A673 (cell line): Measurements from ENCODE around the gene UBE2K.

Source experiments
- CTCF ChIP-seq: fragments of 300-800, 200-600 bp; sonication (generic); conservative IDR thresholded peaks from 2 replicates; pipeline ENCODE4 v1.5.1; 2017; ENCODE audit warnings: low read depth, mild to moderate bottlenecking, antibody characterized with exemption, low read length, moderate library complexity, mixed read lengths
- EZH2 ChIP-seq: fragments of 200-600 bp; sonication (generic); IDR thresholded peaks from 2 replicates; pipeline ENCODE4 v1.6.1; 2017; ENCODE audit warnings: borderline replicate concordance, low read depth, mild to moderate bottlenecking, mixed read lengths, antibody characterized with exemption, low read length; ENCODE audit not compliant: poor library complexity, severe bottlenecking

GRCh38 chr4:39664828-39665731 lies 32.9 kb upstream of the UBE2K start:
- TF ChIP-seq CTCF (no peak), EZH2 (no peak)
